ENCODE data around the gene CEACAM6. TPM values are rescaled to one million over a fixed set of nuclear protein-coding genes. Genes with fewer than 3 reads are reported as not detected.
A peak's percentile ranks its signal among the peaks of the same experiment; 100 is the strongest.

Gene CEACAM6
- total and polyA plus RNA-seq, 9 of the 15 experiments (the other 6 are each of a cell fraction or from before 2014, with no cell fraction given), result 0.24 TPM; not detected in 8

- TF ChIP-seq ZSCAN29 (IDR thresholded peaks at IDR 0.05) (0 out of 2 replicates have a peak, but pooled peaks have one; percentile 22), MAFF (IDR thresholded peaks at IDR 0.05; ENCODE audit: low read length) (no peak), MTA2 (IDR thresholded peaks at IDR 0.05; ENCODE audit: low read depth) (no peak), MTA1 (IDR thresholded peaks at IDR 0.05; ENCODE audit: borderline replicate concordance) (no peak), ZNF518B (CRISPR knock-in tag; IDR thresholded peaks at IDR 0.05) (no peak), YY1 (IDR thresholded peaks at IDR 0.05; ENCODE audit: borderline replicate concordance in 1 of 3, control insufficient read depth in 1 of 3, extremely low read depth in 1 of 3, insufficient read depth in 3 of 3, insufficient read length in 1 of 3, insufficient replicate concordance in 2 of 3, low read depth in 1 of 3, low read length in 2 of 3) (peak in 1 of 3 experiments; percentile 29), RCOR1 (IDR thresholded peaks at IDR 0.05; ENCODE audit: borderline replicate concordance in 1 of 2, low read depth in 2 of 2, low read length in 2 of 2) (no peak), HDAC2 (IDR thresholded peaks at IDR 0.05) (peak; percentile 68; the same call in 1 of the 2 replicates), MLLT1 (IDR thresholded peaks at IDR 0.05) (peak in 1 of 2 experiments; percentile 97; a peak in 2 of 4 replicates), ZNF592 (IDR thresholded peaks at IDR 0.05) (peak; percentile 73; the same call in 1 of the 2 replicates), ZNF77 (CRISPR knock-in tag; IDR thresholded peaks at IDR 0.05) (no peak), ZNF444 (CRISPR knock-in tag; IDR thresholded peaks at IDR 0.05) (no peak), COPS2 (conservative IDR thresholded peaks at IDR 0.05) (no peak), CGGBP1 (CRISPR knock-in tag; IDR thresholded peaks at IDR 0.05) (no peak), ZBTB5 (IDR thresholded peaks at IDR 0.05) (no peak)
These were observed 48.4 kb upstream of the CEACAM6 start (continued) for GRCh38 chr19:41706741-41707501.
